DMS53 treated with DMSO at 0.1 percent for 48 hours (cell line): ENCODE data around the gene ZRANB3.
"Not testable (repeated sequence)": the region's sequence is repeated elsewhere in the genome, so short reads cannot be mapped to it uniquely, and the experiment has no call there.

Source experiments
- DNase-seq: peaks from one replicate; lab custom pipeline; 2025; ENCODE audit not compliant: unreplicated experiment; lab: John Stamatoyannopoulos, UW

The ZRANB3 gene

GRCh38 chr2:135335256-135335655 lies 195.8 kb downstream of the ZRANB3 start:
- DNase-seq = no peak

DNA sequence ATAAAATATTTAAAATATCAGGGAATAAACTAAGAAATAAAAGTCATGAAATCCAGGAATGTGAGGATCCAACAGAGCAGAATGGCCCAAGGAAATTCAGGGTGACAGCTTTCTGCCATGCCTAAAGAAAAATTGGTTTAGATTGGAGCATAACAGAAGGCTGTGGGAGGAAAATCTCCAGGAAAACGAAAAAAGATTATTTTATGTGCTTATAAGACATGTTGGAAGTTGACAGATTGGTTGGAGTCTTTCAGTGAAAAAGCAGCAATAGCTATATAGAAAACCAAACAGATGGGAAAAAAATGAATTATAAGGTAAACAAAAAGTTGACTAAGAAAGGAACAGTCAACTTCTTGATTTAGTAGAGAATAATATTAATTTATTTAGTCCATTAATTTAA lies 203.9 kb downstream of the ZRANB3 start:
- DNase-seq = no peak

- no peak for DNase-seq
Measured at GRCh38 chr2:135320465-135321355, 210.3 kb downstream of the ZRANB3 start.

GRCh38 chr2:135318808-135319207 lies 212.2 kb downstream of the ZRANB3 start:
- no peak for DNase-seq

GRCh38 chr2:135317375-135317774 lies 213.6 kb downstream of the ZRANB3 start:
- no peak for DNase-seq

DNA sequence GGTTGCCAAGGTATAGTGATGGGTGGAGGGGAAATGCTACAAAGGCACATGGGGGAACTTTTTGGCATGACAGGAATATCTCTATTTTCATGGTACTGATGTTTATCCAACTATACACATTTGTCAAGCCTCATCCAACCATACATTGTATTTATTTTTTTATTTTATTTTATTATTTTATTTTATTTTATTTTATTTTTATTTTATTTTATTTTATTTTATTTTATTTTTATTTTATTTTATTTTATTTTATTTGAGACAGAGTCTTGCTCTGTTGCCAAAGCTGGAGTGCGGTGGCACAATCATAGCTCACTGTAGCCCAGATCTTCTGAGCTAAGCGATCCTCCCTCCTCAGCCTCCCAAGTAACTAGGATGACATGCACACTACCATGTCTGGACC lies 219.1 kb downstream of the ZRANB3 start:
- DNase-seq = no peak

- no peak for DNase-seq
Measured at GRCh38 chr2:135311268-135311667, 219.8 kb downstream of the ZRANB3 start.

GRCh38 chr2:135304694-135305093 lies 226.3 kb downstream of the ZRANB3 start:
- no peak for DNase-seq

DNA sequence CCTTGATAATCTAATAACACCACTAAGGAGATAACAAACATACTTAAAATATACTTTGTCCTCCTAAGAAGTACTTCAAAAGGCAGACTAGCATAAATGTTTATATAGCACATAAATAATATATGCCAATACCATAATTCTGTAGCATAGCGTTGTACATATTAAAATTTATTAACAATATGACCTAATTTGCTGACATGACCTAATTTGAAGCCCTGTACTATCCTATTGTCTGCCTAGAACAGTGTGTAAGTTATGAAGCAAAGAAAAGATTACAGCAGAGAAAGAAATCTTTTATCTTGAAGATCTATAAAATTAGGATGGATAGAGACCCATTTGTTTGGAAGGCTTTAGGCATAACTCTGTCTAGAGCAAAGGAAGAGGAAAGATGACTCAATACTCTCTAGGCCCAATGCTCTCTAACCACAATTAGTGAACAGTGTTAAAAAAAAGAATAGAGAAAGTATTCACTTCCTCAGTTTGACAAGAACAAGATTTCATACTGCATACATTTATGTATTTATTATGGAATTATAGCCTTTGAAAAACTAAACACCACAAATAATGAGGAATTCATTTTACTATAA lies 231.3 kb downstream of the ZRANB3 start:
- no peak for DNase-seq

- DNase-seq = no peak
Measured at GRCh38 chr2:135299165-135299564, 231.9 kb downstream of the ZRANB3 start.

DNA sequence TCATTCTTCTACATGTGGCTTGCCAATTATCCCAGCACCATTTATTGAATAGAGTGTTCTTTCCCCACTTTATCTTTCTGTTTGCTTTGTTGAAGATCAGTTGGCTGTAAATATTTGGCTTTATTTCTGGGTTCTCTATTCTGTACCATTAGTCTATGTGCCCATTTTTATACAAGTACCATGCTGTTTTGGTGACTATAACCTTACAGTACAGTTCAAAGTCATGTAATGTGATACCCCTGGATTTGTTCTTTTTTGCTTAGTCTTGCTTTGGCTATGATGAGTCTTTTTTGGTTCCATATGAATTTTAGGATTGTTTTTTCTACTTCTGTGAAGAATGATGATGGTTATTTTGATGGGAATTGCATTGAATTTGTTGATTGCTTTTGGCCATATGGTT lies 243.9 kb downstream of the ZRANB3 start:
- not testable (repeated sequence) for DNase-seq

- DNase-seq = no peak
Measured at GRCh38 chr2:135285391-135285790, 245.6 kb downstream of the ZRANB3 start.

GRCh38 chr2:135281379-135281778 lies 249.6 kb downstream of the ZRANB3 start:
- DNase-seq = no peak

- DNase-seq = no peak
Measured at GRCh38 chr2:135279209-135279608, 251.8 kb downstream of the ZRANB3 start.

DNA sequence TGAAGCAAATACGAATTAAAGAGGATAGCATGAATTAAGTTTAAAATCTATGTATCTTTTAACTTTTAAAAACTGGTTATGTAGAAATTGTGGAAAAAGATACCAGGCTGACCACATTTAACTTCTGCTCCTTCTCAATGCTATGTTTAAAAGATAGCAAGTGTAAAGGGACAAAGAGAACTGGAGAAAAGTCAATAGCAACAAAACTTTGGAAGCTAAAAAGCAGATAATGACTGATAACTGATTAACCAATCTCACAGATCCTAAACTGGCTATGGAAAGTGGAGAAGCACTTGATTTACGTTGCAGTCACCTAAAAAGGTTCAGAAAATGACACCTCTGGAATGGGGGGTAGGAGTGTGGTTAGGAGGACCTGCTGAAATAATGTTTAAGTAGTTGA lies 254.5 kb downstream of the ZRANB3 start:
- DNase-seq = no peak

- DNase-seq = no peak
Measured at GRCh38 chr2:135271006-135271405, 260.0 kb downstream of the ZRANB3 start.

DNA sequence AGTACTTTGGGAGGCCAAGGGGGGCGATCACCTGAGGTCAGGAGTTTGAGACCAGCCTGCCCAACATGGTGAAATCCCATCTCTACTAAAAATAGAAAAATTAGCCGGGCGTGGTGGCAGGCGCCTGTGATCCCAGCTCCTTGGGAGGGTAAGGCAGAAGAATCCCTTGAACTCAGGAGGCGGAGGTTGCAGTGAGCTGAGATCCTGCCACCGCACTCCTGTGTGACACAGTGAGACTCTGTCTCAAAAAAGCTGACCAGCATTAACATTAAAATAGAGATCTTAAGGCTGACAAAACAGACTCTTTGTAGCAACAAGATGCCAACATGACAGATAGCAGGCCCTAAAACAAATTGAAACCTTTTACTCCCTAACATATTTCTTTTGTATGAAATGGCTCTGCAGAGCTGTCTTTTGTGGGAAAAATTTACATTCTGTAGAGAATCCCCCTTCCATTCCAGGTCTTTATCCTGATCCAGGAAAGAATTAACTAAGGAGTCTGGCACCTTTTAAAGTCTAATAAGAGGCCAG lies 265.0 kb downstream of the ZRANB3 start:
- DNase-seq = no peak

- no peak for DNase-seq
Measured at GRCh38 chr2:135259123-135259522, 271.9 kb downstream of the ZRANB3 start.

DNA sequence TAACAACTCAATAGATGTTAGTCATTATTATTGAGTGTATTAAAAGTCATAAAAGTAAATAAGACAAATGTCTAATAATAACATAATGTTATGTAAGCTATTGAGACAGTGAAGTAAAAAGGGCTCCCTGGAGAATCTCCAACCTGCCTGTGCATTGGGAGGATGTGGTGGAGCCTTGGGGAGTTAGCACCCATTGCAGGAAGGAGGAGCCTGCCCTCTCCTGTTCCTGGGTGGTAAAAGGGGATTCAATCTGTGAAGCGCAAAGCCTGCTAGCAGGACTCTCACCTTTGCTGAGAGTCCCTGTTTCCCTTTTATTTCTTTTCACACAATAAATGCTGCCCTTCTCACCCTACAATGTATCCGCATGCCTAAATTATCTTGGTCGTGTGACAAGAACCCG lies 272.8 kb downstream of the ZRANB3 start:
- DNase-seq = no peak

DNA sequence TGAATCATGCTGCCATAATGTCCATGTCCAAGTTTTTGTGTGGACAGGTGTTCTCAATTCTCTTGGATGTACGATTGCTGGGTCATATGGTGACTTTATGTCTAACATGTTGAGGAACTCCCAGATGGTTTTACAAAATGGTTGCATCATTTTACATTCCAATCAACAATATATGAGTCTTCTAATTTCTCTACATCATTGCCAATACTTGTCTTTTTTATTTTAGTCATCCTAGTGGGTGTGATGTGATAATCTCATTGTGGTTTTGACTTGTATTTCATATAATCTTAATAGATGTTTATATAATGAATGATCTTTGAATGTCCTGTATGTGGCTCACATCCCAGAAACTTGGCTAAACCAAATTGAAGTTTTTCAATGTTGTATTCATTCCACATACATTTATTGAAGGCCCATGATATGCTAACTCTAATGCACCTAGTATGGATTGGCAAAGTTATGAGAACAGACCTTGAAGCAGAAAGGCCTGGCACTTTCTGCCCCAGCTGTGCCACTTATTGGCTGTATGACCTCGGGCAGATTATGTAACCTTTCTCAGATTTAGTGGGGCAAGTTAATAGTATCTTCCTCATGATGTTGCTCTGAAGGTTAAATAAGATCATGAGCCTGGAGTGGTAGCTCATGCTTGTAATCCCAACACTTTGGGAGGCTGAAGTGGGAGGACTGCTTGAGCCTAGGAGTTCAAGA lies 273.5 kb downstream of the ZRANB3 start:
- no peak for DNase-seq

GRCh38 chr2:135256531-135257260 lies 274.3 kb downstream of the ZRANB3 start:
- DNase-seq = no peak
